Keratinocyte (primary cell): Measurements from ENCODE around the gene GIT2. TPM values are rescaled to one million over a fixed set of nuclear protein-coding genes. Genes with fewer than 3 reads are reported as not detected.

Experiments
- DNase-seq: peaks from one replicate; pipeline ENCODE4 v3.0.0-alpha.2; 2011; ENCODE audit warnings: low read depth, missing footprints, low spot score
- FAIRE-seq: peaks from 2 replicates; lab custom pipeline; 2011; peaks lifted over from hg19 to GRCh38; lab: Jason Lieb, UNC
- H2AFZ ChIP-seq: 2 replicates; pipeline ENCODE4 v1.6.0; 2012; ENCODE audit warnings: low read length, control low read depth, inconsistent platforms; ENCODE audit not compliant: control insufficient read depth
- H3K27ac ChIP-seq: 2 replicates; pipeline ENCODE4 v1.5.1; 2011; ENCODE audit warnings: low read length; ENCODE audit not compliant: control insufficient read depth, insufficient read depth
- H3K27me3 ChIP-seq: 3 replicates; pipeline ENCODE4 v1.6.0; 2011; ENCODE audit warnings: low read length; ENCODE audit not compliant: control insufficient read depth, insufficient read depth; ENCODE audit errors: extremely low read depth
- H3K36me3 ChIP-seq, 2 experiments: 2 replicates in 1 of 2; 3 replicates in 1 of 2; pipeline ENCODE4 v1.5.1; 2011; ENCODE audit warnings: low read length in 2 of 2, mild to moderate bottlenecking in 1 of 2; ENCODE audit not compliant: control insufficient read depth in 2 of 2, insufficient read depth in 2 of 2; ENCODE audit errors: extremely low read depth in 1 of 2
- H3K4me1 ChIP-seq: 3 replicates; pipeline ENCODE4 v1.5.1; 2011; ENCODE audit warnings: low read length; ENCODE audit not compliant: control insufficient read depth, insufficient read depth; ENCODE audit errors: extremely low read depth
- H3K4me2 ChIP-seq: 3 replicates; pipeline ENCODE4 v1.6.0; 2011; ENCODE audit warnings: low read depth, low read length; ENCODE audit not compliant: control insufficient read depth, insufficient read depth; ENCODE audit errors: extremely low read depth
- H3K4me3 ChIP-seq, 3 experiments: fragments of 200-600 bp in 1 of 3; sonication (generic) in 1 of 3; 2 replicates in 2 of 3; 3 replicates in 1 of 3; pipeline ENCODE4 v1.5.1; 2011 to 2016; ENCODE audit warnings: low read length in 3 of 3, mild to moderate bottlenecking in 3 of 3, control low read depth in 2 of 3, inconsistent platforms in 1 of 3, low read depth in 1 of 3, mixed read lengths in 1 of 3, mixed run types in 1 of 3, moderate library complexity in 1 of 3; ENCODE audit not compliant: control insufficient read depth in 2 of 3, insufficient read depth in 2 of 3; ENCODE audit errors: extremely low read depth in 1 of 3
- H3K79me2 ChIP-seq: 2 replicates; pipeline ENCODE4 v1.6.0; 2012; ENCODE audit warnings: low read length; ENCODE audit not compliant: control insufficient read depth, insufficient read depth
- H3K9ac ChIP-seq: 3 replicates; pipeline ENCODE4 v1.6.0; 2011; ENCODE audit warnings: low read length; ENCODE audit not compliant: control insufficient read depth, insufficient read depth; ENCODE audit errors: extremely low read depth
- H3K9me1 ChIP-seq: 3 replicates; pipeline ENCODE4 v1.6.0; 2011; ENCODE audit warnings: low read length; ENCODE audit not compliant: control insufficient read depth, insufficient read depth; ENCODE audit errors: extremely low read depth
- H3K9me3 ChIP-seq: 2 replicates; pipeline ENCODE4 v1.5.1; 2012; ENCODE audit warnings: low read depth, low read length; ENCODE audit not compliant: control insufficient read depth
- H4K20me1 ChIP-seq: 3 replicates; pipeline ENCODE4 v1.6.0; 2011; ENCODE audit warnings: low read length; ENCODE audit not compliant: control insufficient read depth, insufficient read depth; ENCODE audit errors: extremely low read depth
- CTCF ChIP-seq, 3 experiments: IDR thresholded peaks in 1 of 3; conservative IDR thresholded peaks in 1 of 3; optimal IDR thresholded peaks in 1 of 3; 2 replicates in 2 of 3; 3 replicates in 1 of 3; pipeline versions ENCODE3 to v1.5.1; 2011; ENCODE audit warnings: low read length in 3 of 3, mild to moderate bottlenecking in 3 of 3, moderate library complexity in 2 of 3, control low read depth in 1 of 3, inconsistent platforms in 1 of 3; ENCODE audit not compliant: insufficient read depth in 2 of 3; ENCODE audit errors: extremely low read depth in 1 of 3
- EZH2 ChIP-seq: IDR thresholded peaks from one replicate; pipeline ENCODE4 v1.6.1; 2012; ENCODE audit warnings: inconsistent platforms, mild to moderate bottlenecking, low read length, moderate library complexity
- dilution Hi-C: fragments of 300-500 bp; cut with MboI; formaldehyde crosslinking; loops from one replicate; pipeline ENCODE4 v1.7.0; 2020; ENCODE audit warnings: low sequenced_read_pairs; ENCODE audit not compliant: extremely low pct_ligation_motif_present
- polyA plus RNA-seq, 5 experiments: library from polyadenylated mRNA; depleted of rRNA in 3 of 5; stranded (reverse) in 3 of 5; stranded (forward) in 1 of 5; unstranded in 1 of 5; fragments of >200 nt; gene quantifications; 1 replicate in 1 of 5; 2 replicates in 3 of 5; 3 replicates in 1 of 5; pipeline versions ENCODE4 v1.2.1 to v1.2.3, GENCODE V29; 2011 to 2012; ENCODE audit warnings: missing spikeins in 2 of 5, low read depth in 1 of 5, low replicate concordance in 1 of 5

GIT2 gene
- polyA plus RNA-seq, 1 donor (not counting 4 experiments of a cell fraction or from before 2014, with no cell fraction given), result 25.9 TPM

DNA sequence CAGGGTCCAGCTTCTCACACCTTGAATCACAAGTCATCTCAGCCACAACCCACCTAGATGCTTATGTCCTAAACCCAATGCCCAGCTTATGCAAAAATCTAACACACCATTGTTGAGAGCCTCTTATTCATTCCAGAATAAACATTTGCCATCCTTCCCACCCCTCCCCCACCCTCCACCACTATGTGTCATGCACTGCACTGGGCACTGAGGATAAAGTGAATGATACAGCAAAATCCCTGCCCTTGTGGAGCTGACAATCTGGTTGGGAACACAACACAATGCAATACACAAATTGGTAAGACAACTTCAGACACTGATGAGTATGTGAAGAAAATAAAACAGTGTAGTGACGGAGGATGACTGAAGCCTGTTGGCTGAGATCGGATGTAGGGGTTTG is 114.4 kb downstream of the GIT2 start:
- Histone ChIP-seq H3K9me1 (peaks cover under 1% of the 10 kb centered on the region), H3K9me3 (no peaks in the 10 kb centered on the region), H3K36me3 (no peaks in the 10 kb centered on the region), H3K27ac (no peak overlapping the region), H3K79me2 (peaks cover 26% of the 10 kb centered on the region), H3K4me1 (peaks cover 41% of the 10 kb centered on the region), H4K20me1 (peaks cover 3% of the 10 kb centered on the region), H3K9ac (no peak overlapping the region), H3K4me3 (no peak overlapping the region), H3K4me2 (no peak overlapping the region), H3K27me3 (no peaks in the 10 kb centered on the region), H2AFZ (no peak overlapping the region)
- dilution Hi-C loops, result no loop called here
- TF ChIP-seq CTCF (optimal IDR thresholded peaks at IDR 0.05 in 1 of 3, IDR thresholded peaks at IDR 0.05 in 1 of 3, conservative IDR thresholded peaks at IDR 0.05 in 1 of 3; ENCODE audit: extremely low read depth in 1 of 3, insufficient read depth in 2 of 3, low read length in 3 of 3) (no peak), EZH2 (no peak)
- FAIRE-seq, result no peak
- no peak for DNase-seq

GRCh38 chr12:109880938-109881337 is 115.2 kb downstream of the GIT2 start:
- peak; percentile 5 for FAIRE-seq
- no peaks in the 10 kb centered on the region for H3K9me3 ChIP-seq
- H4K20me1 ChIP-seq, result peaks cover 3% of the 10 kb centered on the region
- peaks cover 2% of the 10 kb centered on the region for H3K9me1 ChIP-seq
- no peak for DNase-seq
- H3K4me3 ChIP-seq, result peak overlapping the region; percentile 44 to 58 (median 57)
- peak overlapping the region; percentile 74 for H3K27ac ChIP-seq
- H3K4me2 ChIP-seq, result peak overlapping the region; percentile 72
- peak overlapping the region; percentile 86 for H2AFZ ChIP-seq
- H3K36me3 ChIP-seq, result no peaks in the 10 kb centered on the region
- TF ChIP-seq EZH2 (no peak), CTCF (optimal IDR thresholded peaks at IDR 0.05 in 1 of 3, IDR thresholded peaks at IDR 0.05 in 1 of 3, conservative IDR thresholded peaks at IDR 0.05 in 1 of 3; ENCODE audit: extremely low read depth in 1 of 3, insufficient read depth in 2 of 3, low read length in 3 of 3) (no peak)
- dilution Hi-C loops, result no loop called here
- peak overlapping the region; percentile 68 for H3K9ac ChIP-seq
- peaks cover 27% of the 10 kb centered on the region for H3K79me2 ChIP-seq
- peaks cover 43% of the 10 kb centered on the region for H3K4me1 ChIP-seq
- H3K27me3 ChIP-seq, result no peaks in the 10 kb centered on the region
